Hypothalamus (tissue), 51 donors: ENCODE measurements around the gene RABGGTA.

Source experiments
- DNase-seq, 51 donors: peaks; one replicate each; lab custom pipeline; 2025; lab: John Stamatoyannopoulos, UW

Gene RABGGTA

GRCh38 chr14:24307575-24308341 is 36.4 kb upstream of the RABGGTA start, which contains the start of gene CIDEB:
TSS of gene CIDEB (minus strand) at chr14:24307977. CDS start at chr14:24307858, 119 bp downstream.
- DNase-seq = peak in 24 of 51 donors; percentile 5 to 60 (median 34)

DNA sequence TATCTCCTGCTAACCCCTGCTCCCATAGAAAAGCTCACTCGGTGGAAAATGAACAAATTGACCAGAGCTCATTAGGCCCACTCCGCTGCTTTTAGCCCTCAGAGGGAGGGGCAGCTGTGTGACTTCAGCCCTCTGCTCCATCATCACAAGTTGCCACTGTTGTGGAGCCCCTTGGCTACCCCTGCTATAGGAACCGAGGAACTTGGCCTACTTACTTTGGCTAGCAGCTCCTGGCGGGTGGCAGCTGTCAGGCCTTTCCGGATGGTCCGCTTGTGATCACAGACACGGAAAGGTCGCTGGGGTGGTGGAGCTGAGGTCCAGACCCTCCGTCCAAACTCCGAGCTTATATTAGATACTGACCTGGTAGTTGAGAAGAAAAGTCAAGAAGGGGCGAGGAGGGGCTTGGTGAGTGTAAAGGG is 35.8 kb upstream of the RABGGTA start:
- DNase-seq = no peak

- no peak for DNase-seq
Measured at GRCh38 chr14:24304019-24304387, 32.6 kb upstream of the RABGGTA start.

DNA sequence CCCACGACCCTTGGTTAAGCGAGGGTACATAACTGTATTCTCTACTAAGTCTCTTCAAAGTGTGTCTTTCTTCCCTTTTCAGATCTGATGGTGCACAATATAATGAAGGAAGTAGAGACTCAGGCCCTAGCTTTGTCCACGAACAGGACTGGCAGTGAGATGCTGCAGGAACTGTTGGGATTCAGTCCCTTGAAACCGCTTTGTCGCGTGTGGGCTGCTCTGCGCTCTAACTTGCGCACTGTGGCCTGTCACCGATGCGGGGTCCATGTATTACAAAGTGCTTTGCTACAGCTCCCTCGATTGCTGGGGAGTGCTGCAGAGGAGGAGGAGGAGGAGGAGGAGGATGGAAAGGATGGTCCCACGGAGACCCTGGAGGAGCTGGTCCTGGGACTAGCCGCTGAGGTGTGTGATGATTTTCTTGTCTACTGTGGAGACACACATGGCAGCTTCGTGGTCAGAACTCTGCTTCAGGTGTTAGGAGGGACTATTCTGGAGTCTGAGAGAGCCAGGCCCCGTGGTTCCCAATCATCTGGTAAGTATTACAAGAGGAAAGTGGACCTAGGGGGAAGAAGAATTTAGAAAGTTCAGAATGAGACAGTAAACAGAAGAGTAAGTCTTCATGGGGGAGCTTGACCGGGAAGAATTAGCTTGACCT is 29.1 kb upstream of the RABGGTA start:
- DNase-seq = no peak

- peak; percentile 46 to 92 (median 80) for DNase-seq
Measured at GRCh38 chr14:24299255-24300191, 28.1 kb upstream of the RABGGTA start, which contains the start of the genes DHRS1 and NOP9. TSS of gene DHRS1 (minus strand) at chr14:24299780. CDS start at chr14:24299106, 674 bp downstream. TSS of gene NOP9 (plus strand) at chr14:24299850. CDS start at chr14:24299955, 105 bp downstream.

- peak in 4 of 51 donors; percentile 12 to 51 (median 28) for DNase-seq
Measured at GRCh38 chr14:24298892-24299254, 27.5 kb upstream of the RABGGTA start.

DNA sequence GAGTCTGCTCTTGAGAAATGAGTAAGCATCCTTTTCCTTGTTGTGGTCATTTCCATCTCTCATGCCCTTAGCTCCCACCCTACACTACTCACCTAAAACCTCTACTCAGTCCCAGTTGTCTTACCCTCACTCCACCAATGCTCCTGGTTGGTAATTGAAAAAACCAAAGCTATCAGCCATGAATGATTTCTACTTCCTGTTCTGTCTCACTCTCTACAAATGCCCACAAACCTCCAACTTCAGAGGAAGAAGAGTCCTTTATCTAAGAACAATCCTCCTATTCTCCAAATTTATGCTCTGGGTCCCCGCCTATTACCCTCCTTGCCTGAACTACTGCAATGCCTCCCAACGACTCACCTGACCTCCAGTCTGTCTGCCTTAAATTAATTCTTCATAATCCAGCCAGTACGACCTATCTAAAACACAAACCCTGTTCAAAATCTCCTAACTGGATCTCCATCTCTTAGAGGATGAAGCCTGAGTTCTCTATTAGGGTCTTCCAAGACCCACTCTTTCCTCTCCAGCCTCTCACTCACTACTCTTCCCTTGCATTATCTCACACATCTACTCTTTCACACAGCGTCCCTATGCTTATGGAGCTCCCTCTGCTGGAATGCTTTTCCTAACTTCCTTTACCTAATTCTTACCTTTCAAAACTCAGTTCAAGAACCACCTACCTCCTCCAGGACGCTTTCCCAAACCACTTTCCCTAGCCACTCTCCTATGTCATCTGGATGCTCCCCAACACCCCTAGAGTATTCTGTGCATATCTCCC is 26.0 kb upstream of the RABGGTA start:
- DNase-seq = peak in 1 of 51 donors; percentile 14

GRCh38 chr14:24296341-24297157 is 25.2 kb upstream of the RABGGTA start:
- DNase-seq = peak in 35 of 51 donors; percentile 10 to 80 (median 36)

GRCh38 chr14:24293525-24293924 is 22.1 kb upstream of the RABGGTA start:
- DNase-seq = no peak

DNA sequence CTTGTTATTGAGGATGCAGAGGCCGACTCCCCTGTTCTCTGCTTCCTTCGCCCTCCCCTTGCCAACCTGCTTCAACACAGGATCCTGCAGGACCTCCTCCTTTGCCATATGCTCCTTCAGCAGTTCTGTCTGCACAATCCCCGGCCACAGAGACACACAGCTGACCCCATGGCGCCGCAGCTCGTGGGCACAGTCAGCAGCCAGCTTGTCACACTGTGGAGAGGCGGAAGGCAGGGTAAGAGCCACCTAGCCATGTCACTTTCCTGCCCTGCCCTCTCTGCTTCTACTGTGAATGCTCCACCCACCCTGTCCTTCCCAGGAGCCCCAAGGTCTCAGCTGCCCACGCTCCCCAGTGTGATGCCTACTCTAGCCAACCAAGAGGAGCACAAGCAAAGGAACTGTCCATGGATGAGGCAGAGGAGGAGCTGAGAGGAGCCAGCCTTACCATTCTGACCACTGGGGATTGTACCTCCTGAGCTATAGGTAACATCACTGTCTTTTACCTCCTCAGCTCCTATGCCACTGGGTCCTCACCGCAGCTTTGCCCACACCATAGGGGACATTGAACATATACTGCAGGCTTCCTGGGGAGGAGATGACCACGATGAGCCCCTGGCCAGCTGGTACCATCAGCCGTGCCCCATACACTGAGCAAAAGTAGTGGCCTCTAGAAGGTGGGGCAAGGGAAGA is 20.9 kb upstream of the RABGGTA start:
- no peak for DNase-seq

DNA sequence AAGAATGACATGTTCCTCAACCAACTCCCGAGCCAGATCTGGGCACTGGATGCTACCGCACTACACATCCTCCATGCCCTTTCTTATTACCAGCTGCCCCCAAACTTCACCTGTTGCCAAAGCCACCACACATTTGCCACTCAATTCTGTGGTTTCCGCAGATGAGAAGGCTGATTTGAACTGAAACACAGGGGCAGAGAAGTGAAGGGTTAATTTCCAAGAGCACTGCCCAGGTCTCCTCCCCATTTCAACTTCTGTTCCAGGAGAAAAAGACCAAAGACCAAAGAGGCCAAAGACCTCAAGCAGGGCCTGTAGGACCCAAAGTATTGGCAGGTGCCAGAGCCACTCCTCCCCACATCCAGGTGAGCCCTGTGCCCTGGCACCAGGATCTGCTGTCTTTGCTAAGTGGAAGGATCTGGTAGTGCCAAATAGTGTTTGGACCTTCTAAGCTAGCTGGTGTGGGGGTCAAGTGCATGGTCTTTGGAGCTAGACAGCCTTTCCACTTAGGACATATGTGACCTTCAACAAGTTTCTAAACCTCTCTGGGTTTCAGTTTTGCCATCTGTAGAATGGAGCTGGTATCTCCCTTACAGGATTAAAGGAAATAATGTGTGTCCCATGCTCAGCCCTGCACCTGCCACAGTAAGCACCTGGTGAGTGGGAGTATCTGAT is 20.2 kb upstream of the RABGGTA start:
- DNase-seq = no peak

DNA sequence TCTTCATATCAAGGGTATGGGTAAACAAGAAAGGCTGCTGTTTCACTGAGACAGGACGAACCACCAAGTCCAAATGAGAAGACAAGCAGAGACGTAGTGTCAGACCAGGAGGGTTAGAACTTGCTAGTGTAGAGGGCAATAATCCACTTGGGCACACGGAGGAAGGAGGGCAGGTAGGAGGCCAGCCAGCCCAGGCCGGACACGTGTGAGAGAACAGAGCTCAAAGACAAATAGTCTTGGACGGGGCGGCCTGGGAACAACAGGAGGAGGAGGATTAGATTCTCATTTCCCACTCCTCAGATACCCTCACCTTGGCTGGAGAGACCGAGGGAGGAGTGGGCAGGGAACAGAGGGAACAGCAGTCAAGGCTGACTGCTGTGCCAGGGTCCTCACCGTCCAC is 19.3 kb upstream of the RABGGTA start:
- DNase-seq = no peak

DNA sequence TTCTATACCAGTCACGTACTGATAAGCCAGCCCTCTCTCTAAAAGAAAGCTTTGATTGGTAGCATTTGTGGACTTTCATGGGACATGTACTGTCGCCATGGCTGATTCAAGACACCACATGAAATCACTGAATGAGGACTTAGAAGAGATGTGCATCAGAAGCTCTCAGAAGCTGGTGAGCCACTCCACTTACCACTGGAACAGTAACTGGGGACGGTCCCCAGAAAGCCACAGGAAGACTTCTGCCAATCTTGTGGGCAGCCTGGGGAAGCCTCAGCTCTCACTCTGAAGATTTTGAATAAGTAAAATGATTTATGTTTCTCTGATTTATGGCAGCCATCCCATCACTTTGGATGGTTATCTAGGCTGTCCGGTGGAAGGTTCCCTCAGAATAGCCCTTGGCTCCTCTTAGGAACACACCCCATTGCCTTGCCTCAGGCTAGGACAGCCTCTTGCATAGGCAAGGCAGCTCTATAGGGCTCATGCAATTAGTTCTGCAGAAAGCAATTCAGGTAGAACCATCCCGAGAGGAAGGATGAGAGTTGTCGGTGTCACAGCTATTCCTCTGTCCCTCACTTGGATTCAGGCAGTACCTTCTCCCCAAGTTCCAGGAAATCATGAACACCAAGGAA is 18.4 kb upstream of the RABGGTA start:
- no peak for DNase-seq

GRCh38 chr14:24286996-24287395 is 15.6 kb upstream of the RABGGTA start:
- no peak for DNase-seq

- DNase-seq = no peak
Measured at GRCh38 chr14:24285351-24285750, 14.0 kb upstream of the RABGGTA start.

GRCh38 chr14:24284501-24285035 is 13.2 kb upstream of the RABGGTA start:
- DNase-seq = no peak

- DNase-seq = no peak
Measured at GRCh38 chr14:24283796-24284460, 12.5 kb upstream of the RABGGTA start.
